ENCODE results near the gene XAGE1B.

DNA sequence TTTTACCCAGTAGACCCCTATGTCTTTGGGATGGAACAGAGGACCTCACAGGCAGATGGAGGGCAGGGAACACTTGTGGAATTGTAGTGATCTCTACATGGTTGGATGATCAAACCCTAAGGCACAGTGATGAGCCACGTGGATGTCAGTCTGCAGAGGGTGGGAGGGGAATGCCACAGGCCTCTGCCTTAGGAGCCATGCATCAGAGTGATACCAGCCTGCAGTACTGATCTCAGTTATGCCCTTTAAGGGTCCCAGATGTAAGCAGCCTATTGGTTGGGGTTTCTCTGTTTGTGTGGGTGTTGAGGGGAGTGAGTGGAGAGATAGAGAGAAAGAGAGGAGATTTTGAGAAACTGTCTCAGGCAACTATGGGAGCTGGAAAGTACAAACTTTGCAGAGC is 39.9 kb upstream of the XAGE1B start:
- no peak for TF ChIP-seq POLR2A (IDR thresholded peaks at IDR 0.05)
- TF ChIP-seq, protein P1, sequence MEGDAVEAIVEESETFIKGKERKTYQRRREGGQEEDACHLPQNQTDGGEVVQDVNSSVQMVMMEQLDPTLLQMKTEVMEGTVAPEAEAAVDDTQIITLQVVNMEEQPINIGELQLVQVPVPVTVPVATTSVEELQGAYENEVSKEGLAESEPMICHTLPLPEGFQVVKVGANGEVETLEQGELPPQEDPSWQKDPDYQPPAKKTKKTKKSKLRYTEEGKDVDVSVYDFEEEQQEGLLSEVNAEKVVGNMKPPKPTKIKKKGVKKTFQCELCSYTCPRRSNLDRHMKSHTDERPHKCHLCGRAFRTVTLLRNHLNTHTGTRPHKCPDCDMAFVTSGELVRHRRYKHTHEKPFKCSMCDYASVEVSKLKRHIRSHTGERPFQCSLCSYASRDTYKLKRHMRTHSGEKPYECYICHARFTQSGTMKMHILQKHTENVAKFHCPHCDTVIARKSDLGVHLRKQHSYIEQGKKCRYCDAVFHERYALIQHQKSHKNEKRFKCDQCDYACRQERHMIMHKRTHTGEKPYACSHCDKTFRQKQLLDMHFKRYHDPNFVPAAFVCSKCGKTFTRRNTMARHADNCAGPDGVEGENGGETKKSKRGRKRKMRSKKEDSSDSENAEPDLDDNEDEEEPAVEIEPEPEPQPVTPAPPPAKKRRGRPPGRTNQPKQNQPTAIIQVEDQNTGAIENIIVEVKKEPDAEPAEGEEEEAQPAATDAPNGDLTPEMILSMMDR (IDR thresholded peaks at IDR 0.05) = no peak
- TF ChIP-seq EP300 (IDR thresholded peaks at IDR 0.05) = no peak
